GM18526 (cell line): Measurements from ENCODE around the gene SUSD1.

ENCODE experiments used
- POLR2A ChIP-seq: IDR thresholded peaks from 3 replicates; pipeline ENCODE4 v1.6.1; 2011; ENCODE audit not compliant: insufficient read length; ENCODE audit errors: extremely low read depth

Gene SUSD1

DNA sequence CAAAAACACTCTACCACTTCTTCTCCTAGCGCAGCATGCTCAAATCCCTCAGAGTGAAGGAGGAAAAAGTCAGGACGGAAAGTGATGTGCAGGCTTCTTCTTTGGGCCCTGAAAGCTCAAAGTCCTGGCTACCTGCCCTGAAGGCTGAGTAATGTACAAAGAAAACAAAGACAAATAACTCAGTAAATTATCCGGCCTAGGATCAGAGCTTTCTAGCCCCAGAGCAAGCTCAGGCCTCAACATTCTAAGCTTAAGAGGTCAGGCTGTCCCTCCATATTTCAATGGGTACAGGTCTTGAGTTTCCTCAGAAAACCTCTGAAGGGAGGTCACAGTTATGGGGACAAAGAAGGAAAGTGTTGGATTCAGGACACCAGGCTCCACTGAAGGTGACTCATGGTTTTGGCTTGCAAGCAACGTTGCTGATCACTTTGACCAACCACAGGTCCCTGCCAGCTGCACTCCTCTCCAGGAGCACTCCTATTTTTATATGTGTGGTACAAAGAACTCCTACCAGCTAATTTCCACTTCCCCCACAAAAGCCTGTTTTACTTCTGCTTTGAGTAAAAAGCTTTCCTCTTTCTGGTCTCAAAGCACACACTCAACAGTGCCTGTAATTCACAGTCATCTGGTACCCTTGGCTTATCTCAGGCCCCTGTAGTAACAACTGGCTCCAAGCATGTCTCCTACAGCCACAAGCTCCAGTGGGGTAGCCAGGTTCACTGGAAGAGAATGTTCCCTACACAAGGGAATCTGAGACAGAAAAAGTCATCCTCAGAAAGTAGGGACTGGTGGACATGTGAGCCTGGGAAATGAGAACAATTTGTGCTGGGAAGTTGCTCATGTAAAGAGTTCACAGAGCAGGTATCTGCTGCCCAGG lies 162.8 kb downstream of the SUSD1 start:
- TF ChIP-seq POLR2A: peak; percentile 2

GRCh38 chr9:112011051-112011620 lies 164.0 kb downstream of the SUSD1 start:
- no peak for TF ChIP-seq POLR2A

GRCh38 chr9:112010537-112010936 lies 164.6 kb downstream of the SUSD1 start:
- TF ChIP-seq POLR2A: no peak

- TF ChIP-seq POLR2A: no peak
Measured at GRCh38 chr9:112009656-112010055, 165.4 kb downstream of the SUSD1 start.

- no peak for TF ChIP-seq POLR2A
Measured at GRCh38 chr9:112007575-112008240, 167.4 kb downstream of the SUSD1 start.

- TF ChIP-seq POLR2A: no peak
Measured at GRCh38 chr9:112006361-112007020, 168.6 kb downstream of the SUSD1 start.

DNA sequence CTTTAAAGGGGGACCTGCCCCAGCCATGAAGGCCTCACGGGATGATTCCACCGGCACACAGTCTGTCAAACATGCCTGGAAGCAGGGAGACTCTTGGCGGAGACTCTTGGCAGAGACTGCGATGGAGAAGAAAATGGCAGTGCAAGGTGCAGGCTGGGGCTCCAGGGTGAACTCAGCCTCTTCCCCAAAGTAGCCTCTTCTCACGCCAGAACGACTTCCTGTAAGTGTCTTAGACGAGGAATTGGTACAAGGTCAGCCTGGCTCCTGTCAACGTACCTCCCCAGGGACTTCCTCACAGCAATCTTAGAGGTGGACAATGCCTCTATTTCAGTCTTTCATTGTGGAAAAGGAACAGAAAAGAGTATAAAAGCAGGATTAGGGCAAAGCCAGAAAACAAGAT lies 169.2 kb downstream of the SUSD1 start:
- TF ChIP-seq POLR2A: no peak

GRCh38 chr9:112003538-112003937 lies 171.6 kb downstream of the SUSD1 start:
- no peak for TF ChIP-seq POLR2A

DNA sequence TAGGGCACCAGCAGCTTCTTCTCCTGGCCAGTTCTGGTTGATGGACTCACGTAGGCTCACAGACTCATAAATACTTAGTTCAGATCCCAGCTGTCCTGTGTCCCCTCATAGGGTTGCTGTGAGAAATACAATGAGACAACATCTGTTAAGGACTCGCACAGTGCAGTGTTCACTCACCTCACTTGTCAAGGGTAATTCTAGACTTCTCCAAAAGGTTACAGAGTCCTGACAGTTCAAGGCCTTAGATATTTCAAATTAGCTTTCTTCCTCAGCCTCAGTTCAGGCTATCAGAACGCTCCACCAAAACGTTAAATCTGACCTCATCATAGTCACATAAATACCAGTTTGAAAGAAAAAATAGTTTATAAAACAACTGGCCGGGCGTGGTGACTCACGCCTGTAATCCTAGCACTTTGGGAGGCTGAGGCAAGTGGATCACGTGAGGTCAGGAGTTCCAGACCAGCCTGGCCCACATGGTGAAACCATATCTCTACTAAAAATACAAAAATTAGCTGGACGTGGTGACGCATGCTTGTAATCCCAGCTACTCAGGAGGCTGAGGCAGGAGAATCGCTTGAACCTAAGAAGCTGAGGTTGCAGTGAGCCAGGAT lies 172.1 kb downstream of the SUSD1 start:
- TF ChIP-seq POLR2A: no peak

GRCh38 chr9:112002131-112002846 lies 172.8 kb downstream of the SUSD1 start:
- TF ChIP-seq POLR2A: no peak

GRCh38 chr9:112000743-112001142 lies 174.4 kb downstream of the SUSD1 start:
- TF ChIP-seq POLR2A: no peak

DNA sequence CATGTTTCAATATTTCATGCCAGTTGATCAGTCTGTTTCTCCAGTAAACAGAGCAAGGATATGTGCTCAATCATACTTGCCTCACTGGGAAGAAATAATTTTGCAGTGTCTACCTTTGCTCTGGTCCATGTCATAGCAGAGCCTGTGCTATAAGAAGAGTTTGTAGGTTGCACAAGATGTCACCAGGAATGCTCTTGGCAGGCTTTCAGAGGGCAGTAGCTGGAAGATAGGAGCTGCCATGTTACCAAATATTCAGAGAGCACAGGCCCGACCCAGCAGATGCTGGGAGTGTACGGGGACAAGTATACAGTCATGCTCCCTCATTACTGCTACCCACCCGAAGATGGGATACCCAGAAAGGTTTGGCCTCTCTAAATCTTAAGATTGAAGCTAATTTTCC lies 175.8 kb downstream of the SUSD1 start:
- TF ChIP-seq POLR2A: no peak

- no peak for TF ChIP-seq POLR2A
Measured at GRCh38 chr9:111997831-111998230, 177.3 kb downstream of the SUSD1 start.

- TF ChIP-seq POLR2A: no peak
Measured at GRCh38 chr9:111994831-111995458, 180.2 kb downstream of the SUSD1 start.
